ENCODE data around the gene GTPBP6. TPM values are rescaled to one million over a fixed set of nuclear protein-coding genes. Genes with fewer than 3 reads are reported as not detected.

The GTPBP6 gene
- total and polyA plus RNA-seq, 2 donors (not counting 3 experiments of a cell fraction or from before 2014, with no cell fraction given) = 39.1 to 63.5 TPM

GRCh38 chrX:316351-317325 is 2.0 kb downstream of the GTPBP6 start:
- no peak overlapping the region for H3K4me2 ChIP-seq (ENCODE audit: insufficient read depth, low read length)
- TF ChIP-seq CTCF (IDR thresholded peaks at IDR 0.05; ENCODE audit: extremely low read depth in 1 of 2, insufficient read depth in 1 of 2, low read depth in 1 of 2, low read length in 2 of 2) = no peak
- TF ChIP-seq GATA2 (IDR thresholded peaks at IDR 0.05; ENCODE audit: insufficient read depth, insufficient read length, low read depth, low read length) = no peak
- TF ChIP-seq JUN (IDR thresholded peaks at IDR 0.05; ENCODE audit: borderline replicate concordance, insufficient read depth, insufficient read length, low read depth) = no peak
- no peak for TF ChIP-seq FOS (IDR thresholded peaks at IDR 0.05; ENCODE audit: borderline replicate concordance, insufficient read depth, low read length)
- H3K27ac ChIP-seq (ENCODE audit: insufficient read depth, low read depth, low read length) = no peak overlapping the region
- H3K9me3 ChIP-seq (replicated peaks; ENCODE audit: control insufficient read depth, insufficient read depth, low read length) = no peaks in the 10 kb centered on the region
- intact Hi-C loops (cut with micrococcal nuclease) (no loop called here), dilution Hi-C loops (cut with MboI; ENCODE audit: extremely low pct_ligation_motif_present, low sequenced_read_pairs) (no loop called here)
- H3K9me1 ChIP-seq (replicated peaks; ENCODE audit: control insufficient read depth, extremely low read depth, insufficient read depth, low read length) = no peaks in the 10 kb centered on the region
- peaks cover 5% of the 10 kb centered on the region for H3K4me1 ChIP-seq (ENCODE audit: control insufficient read depth, extremely low read depth, insufficient read depth, low read length)
- no TSS peak for BruUV-seq (replicated peaks)
- no peaks in the 10 kb centered on the region for H4K20me1 ChIP-seq (replicated peaks; ENCODE audit: control insufficient read depth, extremely low read depth, insufficient read depth, low read length)
- H3K4me3 ChIP-seq (replicated peaks in 1 of 3; ENCODE audit: insufficient read depth in 1 of 3, low read depth in 1 of 3, low read length in 3 of 3) = no peak overlapping the region
- POLR2A ChIA-PET = no interaction called here
- no peak overlapping the region for H2AFZ ChIP-seq (ENCODE audit: low read depth, low read length)
- no peak for DNase-seq (ENCODE audit: low read depth, low spot score)
- H3K36me3 ChIP-seq (ENCODE audit: control insufficient read depth in 2 of 2, extremely low read depth in 1 of 2, insufficient read depth in 2 of 2, low read length in 2 of 2) = peaks cover 7 to 12% of the 10 kb centered on the region in 2 experiments
- H3K27me3 ChIP-seq (ENCODE audit: control insufficient read depth in 2 of 2, insufficient read depth in 2 of 2, low read length in 2 of 2) = no peaks in the 10 kb centered on the region
- CTCF ChIA-PET = no interaction called here
- H3K9ac ChIP-seq (replicated peaks; ENCODE audit: extremely low read depth, insufficient read depth, low read length) = no peak overlapping the region
- peaks cover 19% of the 10 kb centered on the region for H3K79me2 ChIP-seq (ENCODE audit: control insufficient read depth, insufficient read depth, low read length)
- no peak for FAIRE-seq
